ENCODE measurements around the gene CLEC2B. TPM values are rescaled to one million over a fixed set of nuclear protein-coding genes. Genes with fewer than 3 reads are reported as not detected.

Gene CLEC2B
- total RNA-seq, 1 donor = 11.6 TPM

DNA sequence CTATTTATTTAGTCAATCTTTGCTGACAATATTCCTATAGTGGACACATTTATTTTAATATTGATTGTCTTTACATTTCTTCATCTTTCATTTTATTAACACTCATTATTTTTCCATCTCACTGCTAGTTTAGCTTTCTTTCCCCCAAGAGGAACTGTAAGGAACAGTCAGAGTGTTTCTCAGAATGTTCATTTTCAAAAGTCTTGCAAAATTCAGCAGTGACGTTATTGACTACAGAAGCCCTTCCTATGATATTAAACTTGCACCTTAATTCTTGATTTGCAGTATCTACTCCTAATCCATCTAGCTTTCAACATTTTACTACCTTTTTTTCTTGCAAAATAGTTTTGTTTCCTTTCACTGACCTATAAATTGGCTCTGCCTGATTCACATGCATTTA, 13.0 kb downstream of the CLEC2B start:
- Histone ChIP-seq H3K9me3 (ENCODE audit: low read depth, low read length) (no peaks in the 10 kb centered on the region), H3K36me3 (ENCODE audit: insufficient read depth, low read length) (no peaks in the 10 kb centered on the region), H3K27me3 (ENCODE audit: insufficient read depth, low read length) (no peaks in the 10 kb centered on the region), H3K4me2 (ENCODE audit: insufficient read depth, low read length) (no peak overlapping the region), H3K4me3 (ENCODE audit: insufficient read depth, low read length) (no peak overlapping the region), H3K79me2 (ENCODE audit: insufficient read depth, low read length) (no peaks in the 10 kb centered on the region), H2AFZ (ENCODE audit: low read length) (no peak overlapping the region), H3K4me1 (ENCODE audit: insufficient read depth, low read length) (no peaks in the 10 kb centered on the region), H4K20me1 (ENCODE audit: insufficient read depth, low read length) (no peaks in the 10 kb centered on the region), H3K27ac (ENCODE audit: low read depth, low read length) (no peak overlapping the region)
- TF ChIP-seq, protein P1, sequence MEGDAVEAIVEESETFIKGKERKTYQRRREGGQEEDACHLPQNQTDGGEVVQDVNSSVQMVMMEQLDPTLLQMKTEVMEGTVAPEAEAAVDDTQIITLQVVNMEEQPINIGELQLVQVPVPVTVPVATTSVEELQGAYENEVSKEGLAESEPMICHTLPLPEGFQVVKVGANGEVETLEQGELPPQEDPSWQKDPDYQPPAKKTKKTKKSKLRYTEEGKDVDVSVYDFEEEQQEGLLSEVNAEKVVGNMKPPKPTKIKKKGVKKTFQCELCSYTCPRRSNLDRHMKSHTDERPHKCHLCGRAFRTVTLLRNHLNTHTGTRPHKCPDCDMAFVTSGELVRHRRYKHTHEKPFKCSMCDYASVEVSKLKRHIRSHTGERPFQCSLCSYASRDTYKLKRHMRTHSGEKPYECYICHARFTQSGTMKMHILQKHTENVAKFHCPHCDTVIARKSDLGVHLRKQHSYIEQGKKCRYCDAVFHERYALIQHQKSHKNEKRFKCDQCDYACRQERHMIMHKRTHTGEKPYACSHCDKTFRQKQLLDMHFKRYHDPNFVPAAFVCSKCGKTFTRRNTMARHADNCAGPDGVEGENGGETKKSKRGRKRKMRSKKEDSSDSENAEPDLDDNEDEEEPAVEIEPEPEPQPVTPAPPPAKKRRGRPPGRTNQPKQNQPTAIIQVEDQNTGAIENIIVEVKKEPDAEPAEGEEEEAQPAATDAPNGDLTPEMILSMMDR (IDR thresholded peaks at IDR 0.05; ENCODE audit: extremely low read depth, low read depth, low read length) = no peak
- DNase-seq (ENCODE audit: insufficient read length, low spot score, missing footprints) = no peak

DNA sequence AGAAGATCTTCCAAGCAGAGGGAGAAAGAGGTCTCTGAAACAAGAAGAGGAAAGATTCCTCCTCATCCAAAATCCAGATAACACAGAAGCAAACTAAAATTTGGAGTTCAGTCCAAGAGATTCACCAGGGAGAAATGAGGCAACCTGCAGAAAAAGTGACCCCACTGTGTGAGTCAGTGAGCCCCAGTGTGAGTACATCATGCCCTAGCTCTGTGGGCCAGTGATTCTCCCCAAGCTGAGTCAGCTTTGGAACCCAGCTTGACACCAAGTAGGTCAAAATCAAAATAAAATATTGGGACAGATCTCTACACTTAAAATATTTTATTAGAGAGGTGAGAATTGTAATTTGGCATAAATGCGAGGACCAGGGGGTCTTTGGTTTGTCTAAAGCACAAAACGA, 17.2 kb downstream of the CLEC2B start:
- Histone ChIP-seq H3K4me3 (ENCODE audit: insufficient read depth, low read length) (no peak overlapping the region), H3K79me2 (ENCODE audit: insufficient read depth, low read length) (no peaks in the 10 kb centered on the region), H3K9me3 (ENCODE audit: low read depth, low read length) (no peaks in the 10 kb centered on the region), H3K27ac (ENCODE audit: low read depth, low read length) (no peak overlapping the region), H3K36me3 (ENCODE audit: insufficient read depth, low read length) (no peaks in the 10 kb centered on the region), H3K4me2 (ENCODE audit: insufficient read depth, low read length) (no peak overlapping the region), H4K20me1 (ENCODE audit: insufficient read depth, low read length) (no peaks in the 10 kb centered on the region), H3K4me1 (ENCODE audit: insufficient read depth, low read length) (no peaks in the 10 kb centered on the region), H2AFZ (ENCODE audit: low read length) (no peak overlapping the region), H3K27me3 (ENCODE audit: insufficient read depth, low read length) (no peaks in the 10 kb centered on the region)
- no peak for DNase-seq (ENCODE audit: insufficient read length, low spot score, missing footprints)
- TF ChIP-seq, protein P1 (IDR thresholded peaks at IDR 0.05; ENCODE audit: extremely low read depth, low read depth, low read length) = no peak

DNA sequence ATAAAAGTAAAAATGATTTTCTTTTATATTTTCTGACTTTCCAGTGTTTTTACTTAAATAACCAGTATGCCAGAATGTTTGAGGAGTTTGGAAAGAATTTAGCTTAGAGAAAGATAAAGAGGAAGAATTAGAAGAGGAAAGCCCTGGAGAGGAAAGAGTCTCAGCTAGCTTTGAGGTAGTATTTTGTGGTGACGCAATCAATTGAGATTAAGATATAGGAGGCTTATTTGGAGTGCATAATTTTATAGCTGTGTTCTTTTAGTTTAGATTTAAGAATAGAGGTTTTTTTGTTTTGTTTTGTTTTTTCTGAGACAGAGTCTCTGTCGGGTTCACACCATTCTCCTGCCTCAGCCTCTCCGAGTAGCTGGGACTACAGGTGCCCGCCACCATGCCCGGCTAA, 18.1 kb downstream of the CLEC2B start:
- DNase-seq (ENCODE audit: insufficient read length, low spot score, missing footprints) = no peak
- Histone ChIP-seq H3K4me1 (ENCODE audit: insufficient read depth, low read length) (no peaks in the 10 kb centered on the region), H3K9me3 (ENCODE audit: low read depth, low read length) (no peaks in the 10 kb centered on the region), H3K36me3 (ENCODE audit: insufficient read depth, low read length) (no peaks in the 10 kb centered on the region), H3K79me2 (ENCODE audit: insufficient read depth, low read length) (no peaks in the 10 kb centered on the region), H3K27me3 (ENCODE audit: insufficient read depth, low read length) (no peaks in the 10 kb centered on the region), H3K4me3 (ENCODE audit: insufficient read depth, low read length) (no peak overlapping the region), H3K27ac (ENCODE audit: low read depth, low read length) (no peak overlapping the region), H2AFZ (ENCODE audit: low read length) (no peak overlapping the region), H4K20me1 (ENCODE audit: insufficient read depth, low read length) (no peaks in the 10 kb centered on the region), H3K4me2 (ENCODE audit: insufficient read depth, low read length) (no peak overlapping the region)
- TF ChIP-seq, protein P1 (IDR thresholded peaks at IDR 0.05; ENCODE audit: extremely low read depth, low read depth, low read length) = no peak

DNA sequence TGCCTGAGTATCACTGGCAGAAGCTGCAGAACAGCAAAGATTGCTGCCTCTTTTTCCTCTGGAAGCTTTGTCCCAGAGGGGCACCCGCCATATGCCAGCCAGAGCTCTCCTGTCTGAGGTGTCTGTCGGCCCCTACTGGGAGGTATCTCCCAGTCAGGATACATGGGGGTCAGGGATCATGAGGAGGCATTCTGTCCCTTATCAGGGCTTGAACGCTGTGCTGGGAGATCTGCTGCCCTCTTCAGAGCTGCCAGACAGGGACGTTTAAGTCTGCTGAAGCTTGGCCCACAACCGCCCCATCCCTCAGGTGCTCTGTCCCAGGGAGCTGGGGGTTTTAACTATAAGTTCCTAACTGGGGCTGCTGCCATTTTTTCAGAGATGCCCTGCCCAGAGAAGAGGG, 20.3 kb downstream of the CLEC2B start:
- Histone ChIP-seq H3K4me3 (ENCODE audit: insufficient read depth, low read length) (no peak overlapping the region), H2AFZ (ENCODE audit: low read length) (no peak overlapping the region), H3K4me1 (ENCODE audit: insufficient read depth, low read length) (no peaks in the 10 kb centered on the region), H3K79me2 (ENCODE audit: insufficient read depth, low read length) (no peaks in the 10 kb centered on the region), H3K27me3 (ENCODE audit: insufficient read depth, low read length) (no peaks in the 10 kb centered on the region), H3K9me3 (ENCODE audit: low read depth, low read length) (no peaks in the 10 kb centered on the region), H4K20me1 (ENCODE audit: insufficient read depth, low read length) (no peaks in the 10 kb centered on the region), H3K36me3 (ENCODE audit: insufficient read depth, low read length) (no peaks in the 10 kb centered on the region), H3K4me2 (ENCODE audit: insufficient read depth, low read length) (no peak overlapping the region), H3K27ac (ENCODE audit: low read depth, low read length) (no peak overlapping the region)
- no peak for DNase-seq (ENCODE audit: insufficient read length, low spot score, missing footprints)
- TF ChIP-seq, protein P1 (IDR thresholded peaks at IDR 0.05; ENCODE audit: extremely low read depth, low read depth, low read length) = no peak

Measured in osteoblast (primary cell).